BE2C (cell line): Measurements from ENCODE around the gene TMC6. TPM values are rescaled to one million over a fixed set of nuclear protein-coding genes. Genes with fewer than 3 reads are reported as not detected.

Experiments
- DNase-seq: peaks from one replicate; pipeline ENCODE4 v3.0.0-alpha.2; 2020
- H3K27me3 ChIP-seq: fragments of 250-450 bp; sonication (Bioruptor Pico); 2 replicates; pipeline ENCODE4 v1.5.1; 2020; ENCODE audit warnings: mild to moderate bottlenecking
- H3K36me3 ChIP-seq: fragments of 250-450 bp; sonication (Bioruptor Pico); 2 replicates; pipeline ENCODE4 v1.5.1; 2020; ENCODE audit warnings: mild to moderate bottlenecking
- H3K4me1 ChIP-seq: fragments of 250-450 bp; sonication (Bioruptor Pico); 2 replicates; pipeline ENCODE4 v1.5.1; 2020
- H3K4me3 ChIP-seq: 2 replicates; pipeline ENCODE4 v1.5.1; 2011; ENCODE audit warnings: low read depth, low read length
- H3K9me3 ChIP-seq: fragments of 250-450 bp; sonication (Bioruptor Pico); 2 replicates; pipeline ENCODE4 v1.5.1; 2020
- polyA plus RNA-seq: library from polyadenylated mRNA; unstranded; fragments of >200 nt; gene quantifications from one replicate; pipeline ENCODE4 v1.2.1, GENCODE V29; 2012; ENCODE audit warnings: low read depth, missing spikeins; ENCODE audit not compliant: insufficient read length, insufficient read depth
- TF ChIP-seq, protein P1 (sequence below): IDR thresholded peaks from 2 replicates; pipeline ENCODE4 v1.5.1; 2012; ENCODE audit warnings: mild to moderate bottlenecking, low read depth, low read length

Gene TMC6, protein sequence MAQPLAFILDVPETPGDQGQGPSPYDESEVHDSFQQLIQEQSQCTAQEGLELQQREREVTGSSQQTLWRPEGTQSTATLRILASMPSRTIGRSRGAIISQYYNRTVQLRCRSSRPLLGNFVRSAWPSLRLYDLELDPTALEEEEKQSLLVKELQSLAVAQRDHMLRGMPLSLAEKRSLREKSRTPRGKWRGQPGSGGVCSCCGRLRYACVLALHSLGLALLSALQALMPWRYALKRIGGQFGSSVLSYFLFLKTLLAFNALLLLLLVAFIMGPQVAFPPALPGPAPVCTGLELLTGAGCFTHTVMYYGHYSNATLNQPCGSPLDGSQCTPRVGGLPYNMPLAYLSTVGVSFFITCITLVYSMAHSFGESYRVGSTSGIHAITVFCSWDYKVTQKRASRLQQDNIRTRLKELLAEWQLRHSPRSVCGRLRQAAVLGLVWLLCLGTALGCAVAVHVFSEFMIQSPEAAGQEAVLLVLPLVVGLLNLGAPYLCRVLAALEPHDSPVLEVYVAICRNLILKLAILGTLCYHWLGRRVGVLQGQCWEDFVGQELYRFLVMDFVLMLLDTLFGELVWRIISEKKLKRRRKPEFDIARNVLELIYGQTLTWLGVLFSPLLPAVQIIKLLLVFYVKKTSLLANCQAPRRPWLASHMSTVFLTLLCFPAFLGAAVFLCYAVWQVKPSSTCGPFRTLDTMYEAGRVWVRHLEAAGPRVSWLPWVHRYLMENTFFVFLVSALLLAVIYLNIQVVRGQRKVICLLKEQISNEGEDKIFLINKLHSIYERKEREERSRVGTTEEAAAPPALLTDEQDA
- polyA plus RNA-seq: 163 TPM

DNA sequence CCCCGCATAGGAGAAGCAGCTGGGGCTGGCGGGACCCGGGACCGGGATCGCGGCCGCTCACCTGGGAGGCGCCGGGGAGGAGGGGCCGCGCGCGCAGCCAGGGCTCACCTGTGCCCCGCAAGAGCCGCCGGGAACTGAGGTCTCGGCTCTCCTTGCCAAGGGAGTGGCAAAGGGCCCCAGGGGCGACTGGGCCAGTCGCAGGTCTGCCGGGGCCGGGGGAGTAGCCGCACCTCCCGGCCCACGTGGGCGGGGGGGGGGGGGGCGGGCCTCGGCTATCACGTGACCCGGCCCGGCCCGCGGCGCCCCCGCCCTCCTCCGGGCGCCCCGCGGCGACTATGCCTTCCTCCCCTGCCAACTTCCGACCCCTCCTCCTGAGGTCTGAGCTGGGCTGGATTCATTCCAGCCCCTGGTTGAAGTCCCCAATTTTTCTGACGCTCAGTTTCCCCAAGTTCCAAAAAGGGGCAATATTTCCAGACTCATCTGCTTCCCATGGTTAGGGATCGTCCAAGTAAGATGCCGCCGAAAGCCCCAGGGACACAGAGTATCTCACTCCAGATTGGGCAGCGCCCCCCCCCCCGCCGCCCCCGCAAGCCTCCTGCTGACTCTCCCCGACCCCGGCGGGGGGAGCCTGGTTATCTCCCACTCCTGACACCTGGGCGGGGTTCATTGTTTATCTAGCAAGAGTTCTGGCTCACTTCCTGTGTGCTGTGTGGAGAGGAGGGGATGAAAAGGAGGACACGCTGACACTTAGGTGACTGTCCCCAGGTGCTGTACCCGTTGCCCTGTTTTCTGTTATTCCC, at the start of gene TMC6:
Gene TMC6, minus strand, starts transcription at position 205 of the 800 bp plus-strand sequence. CDS start 1,923 bp downstream, outside the sequence.
- H3K36me3 ChIP-seq: no peaks in the 10 kb centered on the region; the same call in 1 of the 2 replicates
- 0 out of 2 replicates have a peak, but pooled peaks cover 4% of the 10 kb centered on the region for H3K27me3 ChIP-seq
- peaks cover 24% of the 10 kb centered on the region for H3K4me1 ChIP-seq
- TF ChIP-seq, protein P1, sequence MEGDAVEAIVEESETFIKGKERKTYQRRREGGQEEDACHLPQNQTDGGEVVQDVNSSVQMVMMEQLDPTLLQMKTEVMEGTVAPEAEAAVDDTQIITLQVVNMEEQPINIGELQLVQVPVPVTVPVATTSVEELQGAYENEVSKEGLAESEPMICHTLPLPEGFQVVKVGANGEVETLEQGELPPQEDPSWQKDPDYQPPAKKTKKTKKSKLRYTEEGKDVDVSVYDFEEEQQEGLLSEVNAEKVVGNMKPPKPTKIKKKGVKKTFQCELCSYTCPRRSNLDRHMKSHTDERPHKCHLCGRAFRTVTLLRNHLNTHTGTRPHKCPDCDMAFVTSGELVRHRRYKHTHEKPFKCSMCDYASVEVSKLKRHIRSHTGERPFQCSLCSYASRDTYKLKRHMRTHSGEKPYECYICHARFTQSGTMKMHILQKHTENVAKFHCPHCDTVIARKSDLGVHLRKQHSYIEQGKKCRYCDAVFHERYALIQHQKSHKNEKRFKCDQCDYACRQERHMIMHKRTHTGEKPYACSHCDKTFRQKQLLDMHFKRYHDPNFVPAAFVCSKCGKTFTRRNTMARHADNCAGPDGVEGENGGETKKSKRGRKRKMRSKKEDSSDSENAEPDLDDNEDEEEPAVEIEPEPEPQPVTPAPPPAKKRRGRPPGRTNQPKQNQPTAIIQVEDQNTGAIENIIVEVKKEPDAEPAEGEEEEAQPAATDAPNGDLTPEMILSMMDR: no peak
- DNase-seq: peak; percentile 51
- H3K9me3 ChIP-seq: no peaks in the 10 kb centered on the region
- H3K4me3 ChIP-seq: peak within 1 kb of the TSS; percentile 69

DNA sequence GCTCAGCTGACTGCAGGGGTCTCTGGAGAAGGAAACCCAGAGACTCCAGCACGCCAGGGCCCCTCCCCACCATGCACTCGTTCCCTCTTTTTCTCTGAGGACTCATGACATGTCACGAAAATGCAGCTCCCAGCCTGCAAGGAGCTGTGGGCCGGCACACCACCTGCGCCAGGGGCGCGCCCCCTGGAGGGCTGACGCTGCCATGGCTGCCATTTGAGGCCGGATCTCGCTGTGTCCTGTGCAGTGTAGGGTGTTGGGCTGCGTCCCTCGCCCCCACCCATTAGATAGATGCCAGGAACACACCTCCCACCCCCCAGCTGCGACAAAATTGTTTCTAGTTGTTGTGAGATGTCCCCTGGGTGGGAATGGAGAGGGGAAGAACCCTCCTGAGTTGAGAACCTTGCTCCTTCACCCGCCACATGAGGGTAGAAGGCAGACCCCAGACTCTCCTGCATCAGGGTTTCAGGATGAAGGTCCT, 48.0 kb upstream of the TMC6 start:
- Histone ChIP-seq H3K36me3 (peaks cover 38% of the 10 kb centered on the region), H3K27me3 (no peaks in the 10 kb centered on the region), H3K9me3 (no peaks in the 10 kb centered on the region), H3K4me1 (peaks cover 7% of the 10 kb centered on the region), H3K4me3 (no peak overlapping the region)
- TF ChIP-seq, protein P1: peak; percentile 96
- peak; percentile 81 for DNase-seq

DNA sequence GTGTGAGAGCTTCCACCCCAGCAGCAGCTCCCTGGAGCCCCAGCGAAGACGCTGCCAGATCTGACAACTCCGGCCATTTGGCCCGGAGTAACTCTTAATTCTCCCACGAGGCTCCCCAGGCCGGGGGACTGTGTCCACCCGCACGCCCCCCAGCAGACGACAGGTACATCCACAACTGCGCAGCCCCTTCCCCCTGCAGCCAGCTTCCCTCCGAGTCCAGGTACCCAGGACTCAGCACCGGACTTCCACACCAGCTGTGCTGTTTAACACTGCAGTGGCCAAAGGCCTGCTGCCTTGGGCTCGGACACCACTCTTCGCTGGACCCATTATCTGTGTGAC, 47.1 kb upstream of the TMC6 start:
- H3K27me3 ChIP-seq: no peaks in the 10 kb centered on the region
- no peak for DNase-seq
- peaks cover 7% of the 10 kb centered on the region for H3K4me1 ChIP-seq
- no peaks in the 10 kb centered on the region for H3K9me3 ChIP-seq
- peaks cover 35% of the 10 kb centered on the region for H3K36me3 ChIP-seq
- H3K4me3 ChIP-seq: no peak overlapping the region
- TF ChIP-seq, protein P1: no peak

DNA sequence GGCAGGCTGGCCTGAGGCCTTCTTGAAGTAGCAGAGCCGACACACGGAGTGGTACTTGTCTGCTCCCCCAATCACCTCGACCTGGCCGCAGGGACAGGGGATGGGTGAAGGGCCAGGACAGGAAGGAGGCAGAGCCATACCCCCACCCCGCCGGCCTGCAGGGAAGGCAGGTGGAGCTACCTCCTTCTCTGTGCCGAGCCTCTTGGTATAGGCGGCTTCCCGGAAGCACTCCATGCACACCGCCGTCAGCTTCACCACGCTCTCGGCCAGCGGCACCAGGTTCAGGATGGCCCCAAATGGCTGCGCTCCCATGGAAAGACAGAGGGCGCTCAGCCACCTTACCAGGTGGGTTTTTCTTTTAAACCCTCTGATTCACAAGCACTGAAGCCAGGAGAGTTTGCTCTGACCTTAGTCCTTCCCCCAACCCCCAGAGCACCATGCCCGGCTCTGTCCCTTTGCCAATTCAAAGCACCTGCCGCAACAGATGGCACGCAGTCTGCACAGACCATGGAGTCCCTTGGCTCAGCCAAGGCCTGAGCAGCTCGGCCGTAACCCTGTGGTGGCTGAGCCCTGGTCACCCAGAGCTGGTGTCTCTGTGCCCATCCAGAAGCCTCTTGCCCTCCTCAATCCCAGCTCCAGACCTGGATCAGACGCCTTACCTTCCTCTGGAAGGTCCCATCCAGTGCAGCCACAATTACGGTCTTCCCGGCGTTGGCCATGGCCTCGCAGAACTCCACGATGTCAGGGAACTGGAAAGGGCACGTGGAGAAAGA, 46.5 kb upstream of the TMC6 start:
- Histone ChIP-seq H3K36me3 (peaks cover 32% of the 10 kb centered on the region), H3K27me3 (no peaks in the 10 kb centered on the region), H3K9me3 (no peaks in the 10 kb centered on the region), H3K4me3 (no peak overlapping the region), H3K4me1 (peaks cover 7% of the 10 kb centered on the region)
- TF ChIP-seq, protein P1: peak; percentile 17; the same call in 1 of the 2 replicates
- no peak for DNase-seq

DNA sequence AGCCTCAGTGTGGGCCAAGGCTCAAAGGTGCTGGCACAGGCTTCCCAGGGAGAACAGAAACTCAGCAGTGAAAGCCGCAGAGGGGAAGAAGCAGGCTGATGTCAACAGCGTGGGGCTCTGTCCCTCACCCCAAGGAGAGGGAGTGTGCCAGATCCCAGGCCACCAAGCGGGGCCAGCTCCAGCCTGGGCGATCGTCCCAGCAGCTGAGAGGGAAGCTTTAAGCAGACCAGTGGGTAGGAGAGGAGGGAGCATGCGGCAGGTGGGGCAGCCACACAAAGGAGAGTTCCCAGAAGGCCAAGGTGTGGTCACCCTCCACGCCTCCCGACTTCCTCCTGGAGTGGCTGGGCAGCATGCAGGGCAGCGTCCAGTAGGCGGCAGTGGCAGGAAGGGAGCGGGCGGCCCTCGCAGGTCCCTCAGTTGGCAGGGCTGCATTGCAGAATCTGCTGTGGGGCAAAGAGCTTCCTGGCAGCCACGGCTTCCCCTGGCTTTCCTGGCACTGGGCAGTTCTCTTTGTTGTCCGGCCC, 45.9 kb upstream of the TMC6 start:
- Histone ChIP-seq H3K4me1 (peaks cover 7% of the 10 kb centered on the region), H3K27me3 (no peaks in the 10 kb centered on the region), H3K36me3 (peaks cover 25% of the 10 kb centered on the region), H3K9me3 (no peaks in the 10 kb centered on the region), H3K4me3 (no peak overlapping the region)
- DNase-seq: no peak
- TF ChIP-seq, protein P1: no peak
